ENCODE data around the gene USP40. TPM values are rescaled to one million over a fixed set of nuclear protein-coding genes. Genes with fewer than 3 reads are reported as not detected.

USP40 gene
- total and polyA plus RNA-seq, 2 experiments from 2014 or later, result 5.7 to 11.7 TPM

- TF ChIP-seq CTCF (conservative IDR thresholded peaks at IDR 0.05; ENCODE audit: low read depth in 2 of 2) (no peak), REST (IDR thresholded peaks at IDR 0.05; ENCODE audit: unreplicated experiment) (no peak)
Measured at GRCh38 chr2:233553366-233553765, 13.2 kb downstream of the USP40 start (continued).

- Mint-ChIP-seq H3K36me3 (ENCODE audit: low read depth) (peaks cover 2% of the 10 kb centered on the region; the same call in 1 of the 3 replicates), H3K9me3 (no peaks in the 10 kb centered on the region), H3K4me1 (no peaks in the 10 kb centered on the region), H3K27me3 (ENCODE audit: insufficient read depth, low read depth, poor library complexity) (peaks cover 1% of the 10 kb centered on the region), H3K4me3 (no peak overlapping the region), H3K27ac (no peak overlapping the region)
- Histone ChIP-seq H4K20me1 (replicated peaks; ENCODE audit: insufficient read depth) (no peaks in the 10 kb centered on the region), H3F3A (replicated peaks; ENCODE audit: low read depth) (no peaks in the 10 kb centered on the region), H3K27ac (ENCODE audit: low read depth) (no peak overlapping the region), H3K9me2 (ENCODE audit: insufficient read depth) (no peaks in the 10 kb centered on the region), H3K79me2 (replicated peaks; ENCODE audit: insufficient read depth) (no peaks in the 10 kb centered on the region), H3K4me3 (no peak overlapping the region), H3K4me2 (no peak overlapping the region), H3K4me1 (ENCODE audit: insufficient read depth) (no peaks in the 10 kb centered on the region), H2AFZ (no peak overlapping the region), H3K27me3 (ENCODE audit: insufficient read depth) (no peaks in the 10 kb centered on the region), H3K36me3 (ENCODE audit: insufficient read depth) (no peaks in the 10 kb centered on the region)
- no peak for ATAC-seq
- DNase-seq (ENCODE audit: low spot score), result no peak
- TF ChIP-seq EZH2 (IDR thresholded peaks at IDR 0.05; ENCODE audit: low read depth, unreplicated experiment) (no peak), EZH2phosphoT487 (IDR thresholded peaks at IDR 0.05; ENCODE audit: unreplicated experiment) (no peak), REST (IDR thresholded peaks at IDR 0.05; ENCODE audit: unreplicated experiment) (no peak), JUNB (IDR thresholded peaks at IDR 0.05; ENCODE audit: unreplicated experiment) (no peak), CTCF (conservative IDR thresholded peaks at IDR 0.05; ENCODE audit: low read depth in 2 of 2) (no peak), CREB1 (CRISPR knock-in tag; IDR thresholded peaks at IDR 0.05; ENCODE audit: low read depth) (no peak)
Measured at GRCh38 chr2:233551491-233551890, 15.1 kb downstream of the USP40 start.

All from GM23338 (cell line).